ENCODE results near the gene DCST2. TPM values are rescaled to one million over a fixed set of nuclear protein-coding genes. Genes with fewer than 3 reads are reported as not detected.
A peak's percentile ranks its signal among the peaks of the same experiment; 100 is the strongest.

Gene DCST2
- total RNA-seq, 4 donors from 2014 or later = 0.07 to 1.6 TPM; not detected in 2

DNA sequence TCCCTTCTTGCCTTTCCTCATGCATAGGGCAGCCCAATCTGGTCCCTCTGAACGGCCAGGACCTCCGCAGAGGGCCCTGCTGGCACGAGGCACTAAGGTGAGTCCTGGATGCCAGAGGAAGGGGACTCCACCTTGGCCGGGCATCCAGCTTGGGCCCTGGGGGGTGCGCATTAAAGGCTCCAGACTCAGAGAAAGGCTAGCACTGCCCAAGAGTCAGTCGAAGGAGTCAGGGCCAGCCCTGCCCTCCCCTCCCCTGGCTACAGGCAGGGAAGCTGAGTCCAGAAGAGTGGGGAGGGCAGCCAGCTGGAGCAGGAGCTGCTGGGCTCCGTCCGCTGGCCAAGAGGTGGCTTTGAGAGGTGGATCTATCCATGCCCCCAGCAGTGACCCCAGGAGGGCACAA, 27.2 kb upstream of the DCST2 start:
- Histone ChIP-seq H3K4me3 (no peak overlapping the region), H3K27me3 (no peaks in the 10 kb centered on the region), H3K36me3 (no peaks in the 10 kb centered on the region), H3K4me1 (peaks cover 0 to 16% of the 10 kb centered on the region in 2 donors), H3K9me3 (no peaks in the 10 kb centered on the region), H3K27ac (no peak overlapping the region)
- intact Hi-C loops (cut with DNase I; ENCODE audit: low total_unique reads) = no loop called here
- no peak for DNase-seq
- TF ChIP-seq, protein P1, sequence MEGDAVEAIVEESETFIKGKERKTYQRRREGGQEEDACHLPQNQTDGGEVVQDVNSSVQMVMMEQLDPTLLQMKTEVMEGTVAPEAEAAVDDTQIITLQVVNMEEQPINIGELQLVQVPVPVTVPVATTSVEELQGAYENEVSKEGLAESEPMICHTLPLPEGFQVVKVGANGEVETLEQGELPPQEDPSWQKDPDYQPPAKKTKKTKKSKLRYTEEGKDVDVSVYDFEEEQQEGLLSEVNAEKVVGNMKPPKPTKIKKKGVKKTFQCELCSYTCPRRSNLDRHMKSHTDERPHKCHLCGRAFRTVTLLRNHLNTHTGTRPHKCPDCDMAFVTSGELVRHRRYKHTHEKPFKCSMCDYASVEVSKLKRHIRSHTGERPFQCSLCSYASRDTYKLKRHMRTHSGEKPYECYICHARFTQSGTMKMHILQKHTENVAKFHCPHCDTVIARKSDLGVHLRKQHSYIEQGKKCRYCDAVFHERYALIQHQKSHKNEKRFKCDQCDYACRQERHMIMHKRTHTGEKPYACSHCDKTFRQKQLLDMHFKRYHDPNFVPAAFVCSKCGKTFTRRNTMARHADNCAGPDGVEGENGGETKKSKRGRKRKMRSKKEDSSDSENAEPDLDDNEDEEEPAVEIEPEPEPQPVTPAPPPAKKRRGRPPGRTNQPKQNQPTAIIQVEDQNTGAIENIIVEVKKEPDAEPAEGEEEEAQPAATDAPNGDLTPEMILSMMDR (IDR thresholded peaks at IDR 0.05) = no peak
- TF ChIP-seq POLR2A (IDR thresholded peaks at IDR 0.05) = no peak

DNA sequence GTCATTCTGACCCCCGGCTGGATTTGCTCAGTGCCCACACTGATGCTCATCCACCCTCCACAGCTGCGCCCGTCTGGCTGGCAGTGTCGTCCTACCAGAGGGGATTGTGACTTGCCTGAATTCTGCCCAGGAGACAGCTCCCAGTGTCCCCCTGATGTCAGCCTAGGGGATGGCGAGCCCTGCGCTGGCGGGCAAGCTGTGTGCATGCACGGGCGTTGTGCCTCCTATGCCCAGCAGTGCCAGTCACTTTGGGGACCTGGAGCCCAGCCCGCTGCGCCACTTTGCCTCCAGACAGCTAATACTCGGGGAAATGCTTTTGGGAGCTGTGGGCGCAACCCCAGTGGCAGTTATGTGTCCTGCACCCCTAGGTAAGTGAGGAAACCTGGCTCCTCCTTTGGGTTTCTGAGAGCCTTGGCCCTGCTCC, 24.2 kb upstream of the DCST2 start:
- Histone ChIP-seq H3K27ac (no peak overlapping the region), H3K4me1 (peaks cover 0 to 13% of the 10 kb centered on the region in 2 donors), H3K36me3 (no peaks in the 10 kb centered on the region), H3K27me3 (no peaks in the 10 kb centered on the region), H3K9me3 (no peaks in the 10 kb centered on the region), H3K4me3 (no peak overlapping the region)
- TF ChIP-seq, protein P1 (IDR thresholded peaks at IDR 0.05) = no peak
- no peak for TF ChIP-seq POLR2A (IDR thresholded peaks at IDR 0.05)
- intact Hi-C loops (cut with DNase I; ENCODE audit: low total_unique reads) = no loop called here
- DNase-seq = no peak

DNA sequence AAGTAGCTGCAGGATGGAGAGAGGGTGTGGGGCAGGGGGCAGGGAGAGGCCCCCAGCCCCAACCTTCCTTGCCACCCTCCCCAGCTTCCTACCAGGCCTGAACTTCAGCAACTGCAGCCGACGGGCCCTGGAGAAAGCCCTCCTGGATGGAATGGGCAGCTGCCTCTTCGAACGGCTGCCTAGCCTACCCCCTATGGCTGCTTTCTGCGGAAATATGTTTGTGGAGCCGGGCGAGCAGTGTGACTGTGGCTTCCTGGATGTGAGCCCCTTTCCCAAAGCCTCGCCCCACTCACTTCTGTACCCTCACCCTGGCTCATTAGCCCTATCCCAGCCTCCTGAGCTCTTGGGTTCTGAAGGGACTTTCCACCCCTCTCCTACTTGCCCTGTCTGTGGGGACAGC, 23.5 kb upstream of the DCST2 start:
- no peaks in the 10 kb centered on the region for H3K36me3 ChIP-seq

DNA sequence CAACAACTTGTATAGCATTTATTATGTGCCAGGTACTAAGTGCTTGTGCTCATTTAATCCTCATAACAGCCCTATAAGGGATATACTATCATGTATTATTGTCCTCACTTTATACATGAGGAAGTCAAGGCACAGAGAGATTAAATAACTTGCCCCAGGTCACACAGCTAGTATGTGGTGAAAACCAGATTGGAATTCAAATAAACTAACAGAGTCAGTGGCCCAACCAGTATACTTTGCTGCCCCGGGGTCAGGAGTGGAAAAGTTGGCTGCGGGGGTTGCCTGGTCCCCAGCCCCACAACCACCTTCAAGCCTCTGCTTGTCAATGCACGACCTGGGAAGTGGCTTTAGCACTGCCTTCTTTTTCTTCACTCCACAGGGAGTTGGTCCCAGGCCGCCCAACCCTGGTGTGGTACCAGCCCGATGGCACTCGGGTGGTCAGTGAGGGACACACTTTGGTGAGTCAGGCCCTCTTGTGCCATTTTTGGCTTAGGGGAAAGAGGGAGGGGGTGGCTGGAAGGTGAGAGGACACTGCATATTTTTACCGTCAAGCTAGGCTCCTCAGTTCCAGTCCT, 20.0 kb upstream of the DCST2 start:
- no peaks in the 10 kb centered on the region for H3K36me3 ChIP-seq
- H3K27ac ChIP-seq = no peak overlapping the region
- intact Hi-C loops (cut with DNase I; ENCODE audit: low total_unique reads) = no loop called here
- H3K4me3 ChIP-seq = no peak overlapping the region
- no peak for DNase-seq
- H3K4me1 ChIP-seq = no peaks in the 10 kb centered on the region
- H3K9me3 ChIP-seq = no peaks in the 10 kb centered on the region
- TF ChIP-seq, protein P1 (IDR thresholded peaks at IDR 0.05) = no peak
- no peak for TF ChIP-seq POLR2A (IDR thresholded peaks at IDR 0.05)
- H3K27me3 ChIP-seq = no peaks in the 10 kb centered on the region

More for the DNA sequence above, 23.5 kb upstream of the DCST2 start:
- TF ChIP-seq, protein P1 (IDR thresholded peaks at IDR 0.05) = no peak
- no peak for TF ChIP-seq POLR2A (IDR thresholded peaks at IDR 0.05)
- intact Hi-C loops (cut with DNase I; ENCODE audit: low total_unique reads) = no loop called here
- H3K27me3 ChIP-seq = no peaks in the 10 kb centered on the region
- no peak for DNase-seq
- no peak overlapping the region for H3K27ac ChIP-seq
- H3K4me1 ChIP-seq = peaks cover 0 to 6% of the 10 kb centered on the region in 2 donors
- no peak overlapping the region for H3K4me3 ChIP-seq
- H3K9me3 ChIP-seq = no peaks in the 10 kb centered on the region

DNA sequence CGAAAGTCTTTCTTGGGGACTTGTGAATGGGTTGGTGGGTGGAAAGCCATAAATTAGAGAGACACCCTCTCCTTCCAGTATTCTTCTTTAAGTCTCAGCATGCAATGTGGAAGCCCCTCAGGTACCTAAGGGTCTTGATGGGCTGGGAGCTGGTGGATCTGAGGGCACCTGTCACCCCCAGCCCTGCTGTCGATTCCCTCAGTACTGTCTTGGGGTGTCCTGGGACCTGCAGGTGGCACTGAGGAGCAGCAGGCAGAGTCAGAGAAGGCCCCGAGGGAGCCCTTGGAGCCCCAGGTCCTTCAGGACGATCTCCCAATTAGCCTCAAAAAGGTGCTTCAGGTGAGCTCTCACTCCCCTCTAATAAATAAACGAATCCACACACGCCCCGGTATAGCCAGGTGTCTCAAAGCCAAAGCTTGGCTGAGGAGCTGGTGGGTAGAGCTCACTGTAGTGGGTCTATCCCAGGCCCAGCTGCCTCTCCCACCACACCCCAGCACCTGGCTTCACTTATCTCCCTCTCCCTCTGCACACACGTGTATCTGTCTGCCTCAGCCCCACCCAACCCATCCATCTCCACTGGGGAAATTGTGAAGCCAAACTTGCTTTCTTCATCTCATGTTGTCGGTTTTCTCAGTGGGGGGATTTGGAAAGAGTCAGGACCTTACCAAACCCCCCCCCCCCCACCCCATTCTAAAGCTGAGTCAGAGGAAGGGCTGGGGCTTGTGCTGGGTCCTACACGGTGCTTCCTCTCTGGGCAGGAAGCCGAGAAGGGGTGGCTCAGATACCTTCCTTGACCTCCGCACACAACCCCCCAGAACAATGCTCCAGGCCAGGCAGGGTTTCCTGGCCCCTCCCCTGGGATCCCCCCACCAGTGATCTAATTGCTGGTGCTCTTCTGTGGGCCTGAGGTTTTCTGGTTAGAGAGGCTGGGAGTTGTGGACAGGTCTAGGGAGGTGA, 19.1 kb upstream of the DCST2 start:
- Histone ChIP-seq H3K4me1 (no peaks in the 10 kb centered on the region), H3K4me3 (peak overlapping the region; percentile 61 to 68), H3K36me3 (no peaks in the 10 kb centered on the region), H3K27ac (peak overlapping the region; percentile 72 to 88), H3K9me3 (no peaks in the 10 kb centered on the region), H3K27me3 (no peaks in the 10 kb centered on the region)
- TF ChIP-seq POLR2A (IDR thresholded peaks at IDR 0.05) = no peak
- TF ChIP-seq, protein P1 (IDR thresholded peaks at IDR 0.05) = peak in 1 of 4 experiments; percentile 41
- DNase-seq = peak in 1 of 2 donors; percentile 62
- intact Hi-C loops (cut with DNase I; ENCODE audit: low total_unique reads) = no loop called here
